GM10266 (cell line): Measurements from ENCODE around the gene SEMA3G.

Source experiments
- DNase-seq: peaks from one replicate; pipeline ENCODE4 v3.0.0; 2012; ENCODE audit errors: extremely low spot score
- CTCF ChIP-seq: IDR thresholded peaks from 2 replicates; pipeline ENCODE4 v1.5.1; 2012; ENCODE audit warnings: mild to moderate bottlenecking, low read depth; ENCODE audit not compliant: control insufficient read depth, insufficient read depth; ENCODE audit errors: missing control alignments

Gene SEMA3G

GRCh38 chr3:52483081-52483480, 38.2 kb upstream of the SEMA3G start:
- TF ChIP-seq CTCF = no peak
- no peak for DNase-seq

- no peak for DNase-seq
- peak; percentile 48 for TF ChIP-seq CTCF
Observed at GRCh38 chr3:52481819-52482521, 37.1 kb upstream of the SEMA3G start.

GRCh38 chr3:52480768-52481715, 36.1 kb upstream of the SEMA3G start:
- TF ChIP-seq CTCF = no peak
- DNase-seq = no peak

GRCh38 chr3:52479877-52480575, 35.1 kb upstream of the SEMA3G start:
- DNase-seq = no peak
- no peak for TF ChIP-seq CTCF

GRCh38 chr3:52479037-52479876, 34.4 kb upstream of the SEMA3G start:
- DNase-seq = no peak
- no peak for TF ChIP-seq CTCF

- no peak for TF ChIP-seq CTCF
- DNase-seq = no peak
Observed at GRCh38 chr3:52477796-52478095, 32.8 kb upstream of the SEMA3G start.
